ENCODE results near the gene DNAH11.

The DNAH11 gene

DNA sequence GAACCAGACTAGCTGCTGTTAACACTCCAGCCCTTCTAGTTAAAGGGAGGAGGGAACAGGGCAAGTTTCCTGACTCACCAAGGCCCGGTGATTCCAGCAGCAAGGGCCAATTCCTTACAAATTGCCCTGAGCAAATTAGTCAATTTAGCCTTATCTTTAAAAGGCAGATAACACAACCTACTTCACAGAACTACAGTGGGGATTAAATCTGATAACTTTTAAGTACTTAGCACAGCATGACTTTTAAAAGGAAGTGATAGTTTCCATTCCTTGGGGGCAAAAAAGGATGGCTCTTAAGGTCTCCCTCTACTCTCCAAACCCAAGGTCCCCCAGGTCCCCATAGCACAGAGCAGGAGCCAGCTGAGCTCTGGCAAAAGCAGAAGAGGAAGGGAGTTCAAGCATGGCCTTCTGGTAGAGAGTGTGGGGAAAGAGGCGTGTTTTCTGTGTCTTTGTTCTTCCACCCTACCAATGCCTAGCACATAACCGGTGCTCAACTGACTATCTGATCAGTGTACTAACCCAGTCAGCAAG is 398.8 kb downstream of the DNAH11 start:
- no peak for DNase-seq

DNA sequence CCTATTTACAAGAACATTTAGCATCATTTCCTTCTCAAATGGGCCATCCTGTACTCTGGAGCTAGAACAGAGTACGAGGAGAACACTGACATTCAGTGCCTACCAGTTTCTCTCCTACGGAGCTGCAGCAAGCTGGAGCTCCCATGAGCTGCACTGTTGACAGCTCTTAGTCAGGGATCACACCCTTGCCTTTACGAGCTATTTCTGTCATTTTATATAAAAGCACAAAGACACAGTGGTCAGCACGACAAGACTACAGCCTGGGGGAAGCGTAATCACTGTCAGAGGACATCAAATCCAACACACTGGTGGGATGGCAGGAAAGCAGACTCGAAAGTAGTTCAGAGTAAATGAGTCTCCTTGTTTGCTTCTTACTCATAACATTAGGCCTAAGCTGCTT is 400.1 kb downstream of the DNAH11 start:
- DNase-seq = no peak

GRCh38 chr7:21943436-21943835 is 400.6 kb downstream of the DNAH11 start:
- DNase-seq = no peak

DNA sequence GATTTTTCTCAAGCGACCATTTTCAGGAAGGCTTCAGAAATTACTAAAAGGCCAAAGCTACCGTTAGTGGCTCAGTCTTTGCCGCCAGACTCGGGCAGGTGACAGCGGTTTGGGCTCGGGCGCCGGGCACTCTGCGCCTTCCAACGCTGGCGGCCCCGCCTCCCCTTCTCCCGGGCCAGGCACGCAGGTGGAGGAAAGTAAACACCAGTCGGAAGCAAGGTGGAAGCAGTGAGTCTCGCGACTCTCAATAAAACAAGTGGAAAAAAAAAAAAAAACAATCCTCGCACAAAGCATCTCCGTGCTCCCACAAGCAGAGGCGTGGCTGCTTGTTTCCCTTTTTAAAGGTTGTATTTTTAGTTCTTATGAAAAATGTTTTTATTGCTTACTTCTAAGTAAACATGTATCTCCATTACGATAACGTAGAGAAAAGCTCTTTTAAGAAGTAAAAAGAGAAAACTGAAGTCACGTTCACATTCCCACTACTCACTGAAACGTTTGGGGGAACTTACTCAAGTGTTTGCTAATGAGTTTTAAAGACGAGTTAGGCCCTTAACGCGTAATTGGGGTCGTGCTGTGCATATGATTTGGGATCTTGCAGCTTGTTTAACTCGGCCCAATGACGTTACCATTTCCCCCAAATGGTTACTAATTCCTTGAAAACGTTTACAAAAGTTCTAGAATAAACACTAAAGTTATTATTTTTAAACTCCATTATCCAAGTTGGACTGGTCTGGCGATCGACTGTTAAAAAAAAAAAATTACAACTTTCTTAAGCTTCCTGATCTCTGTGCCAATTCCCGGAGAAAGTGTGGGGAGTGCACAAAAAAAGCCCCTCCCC is 402.0 kb downstream of the DNAH11 start:
- peak; percentile 31 for DNase-seq

- peak; percentile 40 for DNase-seq
Observed at GRCh38 chr7:21945454-21946221, 402.8 kb downstream of the DNAH11 start, which contains the start of gene CDCA7L. CDCA7L (minus strand) TSS chr7:21945899; CDS start chr7:21945804, 95 bp downstream.

DNA sequence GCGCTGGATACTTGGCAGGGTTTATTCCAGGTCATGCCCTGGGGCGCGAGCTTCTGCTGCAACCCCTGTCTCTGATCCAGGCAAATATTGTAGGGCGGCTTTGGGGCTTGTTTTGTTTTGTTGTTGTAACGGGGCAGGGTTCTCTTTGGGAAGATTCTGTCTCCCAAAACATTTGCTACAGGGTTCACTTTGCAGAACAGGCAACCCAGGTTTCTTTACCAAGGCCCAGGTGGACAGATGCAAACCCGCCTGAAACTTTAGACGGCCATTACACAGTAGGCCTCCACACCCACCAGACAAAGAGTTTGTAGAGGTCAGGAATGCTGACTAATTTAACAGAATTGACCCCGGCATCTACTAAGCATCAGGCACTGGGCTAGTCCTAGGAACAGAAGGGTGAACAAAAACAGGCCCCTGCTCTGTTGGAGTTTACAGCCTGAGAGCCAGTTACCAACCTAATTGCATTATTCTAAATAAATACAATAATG is 403.4 kb downstream of the DNAH11 start:
- DNase-seq = no peak

DNA sequence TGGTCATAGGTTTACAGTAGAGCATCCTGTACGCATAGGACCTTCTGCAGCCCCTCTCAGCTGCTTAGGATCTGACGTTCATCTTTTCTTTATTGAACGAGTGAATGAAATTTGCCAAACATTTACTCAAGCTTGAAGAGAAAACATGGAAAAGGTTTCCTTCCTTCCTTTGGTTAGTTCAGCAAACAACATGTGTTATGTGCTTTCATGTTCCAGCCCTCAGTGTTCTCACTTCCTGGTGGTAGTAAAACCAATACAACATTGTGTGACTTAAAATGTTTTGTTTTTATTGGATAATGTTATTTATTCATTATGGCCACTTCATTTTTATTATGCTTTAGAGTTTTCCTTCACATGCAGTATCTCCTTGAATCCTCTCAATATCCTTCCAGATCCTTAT is 404.2 kb downstream of the DNAH11 start:
- DNase-seq = no peak

DNA sequence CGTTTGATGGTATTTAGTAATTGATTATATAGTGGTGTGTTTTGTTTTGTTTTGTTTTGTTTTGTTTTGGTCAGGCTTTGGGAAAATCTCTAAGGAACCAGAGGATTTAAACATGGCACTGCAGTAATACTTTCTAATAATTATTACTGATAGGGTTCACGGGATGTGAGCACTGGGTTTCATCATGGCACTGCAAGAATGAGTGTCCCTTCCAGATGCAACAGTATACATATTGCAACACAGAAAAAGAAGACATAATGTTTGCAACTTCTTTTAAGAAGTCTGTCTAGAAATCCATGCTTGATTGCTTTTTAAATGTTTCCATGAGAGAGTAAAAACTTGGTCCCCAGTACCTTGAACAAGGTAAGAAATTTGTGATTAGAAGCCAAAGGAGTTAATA is 405.1 kb downstream of the DNAH11 start:
- no peak for DNase-seq

DNA sequence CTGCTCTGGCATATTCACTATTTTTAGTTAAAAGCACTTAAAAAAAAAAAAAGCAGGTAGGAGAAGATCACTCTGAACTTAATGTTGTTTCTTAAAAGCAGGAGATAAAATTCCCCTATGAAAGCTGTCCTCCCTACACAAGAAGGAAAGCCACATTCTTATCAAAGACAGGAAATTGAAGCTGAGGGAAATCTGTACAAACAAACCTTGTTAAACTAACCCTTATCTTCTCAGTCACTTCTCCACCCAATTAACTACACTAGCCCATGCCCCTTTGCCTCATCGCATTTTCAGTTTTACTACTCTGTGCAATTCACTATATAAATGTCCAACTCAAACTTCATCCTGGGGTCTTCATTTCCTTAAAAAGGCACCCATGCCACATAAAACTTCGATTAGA is 405.5 kb downstream of the DNAH11 start:
- DNase-seq = no peak

GRCh38 chr7:21948887-21949540 is 406.2 kb downstream of the DNAH11 start:
- no peak for DNase-seq
